Sigmoid colon (tissue), 7 donors: ENCODE measurements around the gene GRM7. TPM values are rescaled to one million over a fixed set of nuclear protein-coding genes. Genes with fewer than 3 reads are reported as not detected.

Source experiments
- DNase-seq: peaks from one replicate; pipeline ENCODE4 v3.0.0-alpha.2; 2019
- H3K27ac ChIP-seq, 4 donors: fragments of 200-600 bp; sonication (generic); one replicate each; pipeline ENCODE4 v1.5.1; 2016 to 2019; ENCODE audit warnings: mild to moderate bottlenecking in 1 of 4
- H3K27me3 ChIP-seq, 3 donors: fragments of 200-600 bp; sonication (generic); one replicate each; pipeline ENCODE4 v1.5.1; 2019; ENCODE audit warnings: mild to moderate bottlenecking in 1 of 3
- H3K36me3 ChIP-seq, 4 donors: fragments of 200-600 bp; sonication (generic); one replicate each; pipeline ENCODE4 v1.5.1; 2016 to 2019
- H3K4me1 ChIP-seq, 4 donors: fragments of 200-600 bp; sonication (generic); one replicate each; pipeline ENCODE4 v1.5.1; 2017 to 2019
- H3K4me3 ChIP-seq, 4 donors: fragments of 200-600 bp; sonication (generic); one replicate each; pipeline ENCODE4 v1.5.1; 2017 to 2019; ENCODE audit warnings: mild to moderate bottlenecking in 2 of 4, moderate library complexity in 1 of 4
- H3K9me3 ChIP-seq, 4 donors: fragments of 200-600 bp in 3 of 4; sonication (generic) in 3 of 4; one replicate each; pipeline versions ENCODE4 v1.5.1 to v1.6.1; 2013 to 2019
- EP300 ChIP-seq, 4 donors: sonication (generic); formaldehyde crosslinking; IDR thresholded peaks; one replicate each; pipeline ENCODE4 v1.6.1; 2017; ENCODE audit warnings: antibody characterized with exemption in 4 of 4
- POLR2A ChIP-seq, 2 donors: fragments of 450-650 bp; IDR thresholded peaks; one replicate each; pipeline ENCODE4 v1.6.1; 2016; ENCODE audit warnings: antibody characterized with exemption in 2 of 2, mild to moderate bottlenecking in 2 of 2, moderate library complexity in 2 of 2
- POLR2AphosphoS5 ChIP-seq, 4 donors: sonication (generic); formaldehyde crosslinking; IDR thresholded peaks; one replicate each; pipeline ENCODE4 v1.6.1; 2017; ENCODE audit warnings: antibody characterized with exemption in 4 of 4
- WGBS, 2 donors: extraction: QIAGEN DNeasy Blood & Tissue Kit; methylation state at CpG; one replicate each; pipeline ENCODE4 v1.1.7; 2013; 5-methylcytosine and 5-hydroxymethylcytosine counted together
- intact Hi-C: fragments of 100-400 bp; cut with DNase I; formaldehyde crosslinking; loops from one replicate; pipeline ENCODE4 v1.15.1; 2023
- polyA plus RNA-seq, 3 donors: library from polyadenylated mRNA; stranded (reverse); fragments of 200-250 nt; gene quantifications; one replicate each; pipeline ENCODE4 v1.2.3, GENCODE V29; 2013
- total RNA-seq, 4 donors: library from RNA; depleted of rRNA; stranded (reverse); fragments of >200 nt; gene quantifications; one replicate each; pipeline ENCODE4 v1.1.0, GENCODE V29; 2016
- TF ChIP-seq, protein P1 (sequence below), 4 experiments: fragments of 450-650 bp in 3 of 4; fragments of 200-600 bp in 1 of 4; IDR thresholded peaks; one replicate each; pipeline ENCODE4 v1.5.1; 2016 to 2019; ENCODE audit warnings: antibody characterized with exemption in 4 of 4, mild to moderate bottlenecking in 3 of 4, moderate library complexity in 2 of 4
- donor health status: healthy with polysubstance abuse.
- donor health status: Bipolar disorder and iron deficiency.
- donor health status: healthy.

GRM7 gene
- total and polyA plus RNA-seq, 7 donors: 0.09 to 0.71 (median 0.22) TPM; not detected in 3

DNA sequence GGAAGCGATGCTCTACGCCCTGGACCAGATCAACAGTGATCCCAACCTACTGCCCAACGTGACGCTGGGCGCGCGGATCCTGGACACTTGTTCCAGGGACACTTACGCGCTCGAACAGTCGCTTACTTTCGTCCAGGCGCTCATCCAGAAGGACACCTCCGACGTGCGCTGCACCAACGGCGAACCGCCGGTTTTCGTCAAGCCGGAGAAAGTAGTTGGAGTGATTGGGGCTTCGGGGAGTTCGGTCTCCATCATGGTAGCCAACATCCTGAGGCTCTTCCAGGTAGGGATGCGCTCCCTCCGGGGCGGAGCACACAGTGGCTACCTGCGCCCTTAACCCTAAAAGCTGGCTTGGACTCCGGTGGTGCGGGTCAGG lies 698 bp downstream of the GRM7 start:
- Histone ChIP-seq H3K27ac (no peak overlapping the region), H3K9me3 (no peaks in the 10 kb centered on the region), H3K36me3 (no peaks in the 10 kb centered on the region), H3K4me1 (peaks cover 0 to 25% (median 19%) of the 10 kb centered on the region in 4 donors), H3K4me3 (peak overlapping the region in 3 of 4 donors; percentile 21 to 44 (median 37)), H3K27me3 (peaks cover 4 to 56% (median 32%) of the 10 kb centered on the region in 3 donors)
- intact Hi-C loops: no loop called here
- WGBS, 2 donors: 4 to 24% methylated on average over 30 of the region's 30 CpGs
- no peak for DNase-seq
- TF ChIP-seq POLR2A (IDR thresholded peaks at IDR 0.05) (no peak), EP300 (IDR thresholded peaks at IDR 0.05) (no peak)

DNA sequence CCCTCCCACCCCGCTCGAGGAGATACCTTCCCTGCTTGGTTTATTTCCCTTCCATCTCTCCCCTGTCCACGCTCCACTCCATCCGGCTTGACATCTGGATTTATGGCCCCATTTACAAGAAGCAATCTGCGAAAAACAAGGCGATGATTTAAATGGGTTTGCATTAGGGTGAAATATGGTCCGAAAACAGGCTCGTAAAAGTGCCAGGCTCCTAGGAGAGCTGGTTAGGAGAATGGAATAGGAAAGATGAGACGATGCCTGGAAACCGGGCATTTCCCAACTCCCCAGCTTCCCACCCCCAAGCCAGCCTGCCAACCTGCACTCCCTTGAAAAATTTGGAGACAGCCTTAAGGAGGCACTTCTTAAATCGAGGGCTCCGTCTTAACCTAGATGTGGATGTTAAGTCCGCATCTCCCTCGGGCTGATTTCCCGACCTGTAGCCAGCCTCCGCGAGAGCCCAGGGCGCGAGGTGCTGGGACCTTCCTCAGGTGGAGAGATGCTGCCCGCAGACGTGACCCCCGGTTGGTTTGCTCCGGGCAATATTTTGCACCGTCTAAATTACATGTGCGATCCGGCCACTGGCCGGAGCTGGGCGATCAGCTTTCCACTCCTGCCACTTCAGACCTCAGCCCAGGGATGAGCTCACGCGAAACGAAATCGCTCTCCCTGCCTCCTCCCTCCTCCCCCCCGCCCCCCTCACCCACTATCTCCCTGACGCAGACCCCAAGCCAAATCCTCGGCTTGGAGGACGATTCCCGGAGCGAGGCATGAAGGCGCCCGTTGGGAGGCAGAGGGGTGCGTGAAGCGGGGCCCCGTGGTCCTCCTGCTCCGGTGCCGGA lies 1.3 kb downstream of the GRM7 start:
- no peaks in the 10 kb centered on the region for H3K9me3 ChIP-seq
- 4 to 12% methylated on average over 45 of the region's 45 CpGs for WGBS, 2 donors
- intact Hi-C loops: no loop called here
- H3K4me1 ChIP-seq: peaks cover 0 to 25% (median 19%) of the 10 kb centered on the region in 4 donors
- H3K36me3 ChIP-seq: no peaks in the 10 kb centered on the region
- DNase-seq: no peak
- no peak overlapping the region for H3K27ac ChIP-seq
- TF ChIP-seq EP300 (IDR thresholded peaks at IDR 0.05): no peak
- no peak for TF ChIP-seq POLR2AphosphoS5 (IDR thresholded peaks at IDR 0.05)
- TF ChIP-seq POLR2A (IDR thresholded peaks at IDR 0.05): no peak
- TF ChIP-seq, protein P1, sequence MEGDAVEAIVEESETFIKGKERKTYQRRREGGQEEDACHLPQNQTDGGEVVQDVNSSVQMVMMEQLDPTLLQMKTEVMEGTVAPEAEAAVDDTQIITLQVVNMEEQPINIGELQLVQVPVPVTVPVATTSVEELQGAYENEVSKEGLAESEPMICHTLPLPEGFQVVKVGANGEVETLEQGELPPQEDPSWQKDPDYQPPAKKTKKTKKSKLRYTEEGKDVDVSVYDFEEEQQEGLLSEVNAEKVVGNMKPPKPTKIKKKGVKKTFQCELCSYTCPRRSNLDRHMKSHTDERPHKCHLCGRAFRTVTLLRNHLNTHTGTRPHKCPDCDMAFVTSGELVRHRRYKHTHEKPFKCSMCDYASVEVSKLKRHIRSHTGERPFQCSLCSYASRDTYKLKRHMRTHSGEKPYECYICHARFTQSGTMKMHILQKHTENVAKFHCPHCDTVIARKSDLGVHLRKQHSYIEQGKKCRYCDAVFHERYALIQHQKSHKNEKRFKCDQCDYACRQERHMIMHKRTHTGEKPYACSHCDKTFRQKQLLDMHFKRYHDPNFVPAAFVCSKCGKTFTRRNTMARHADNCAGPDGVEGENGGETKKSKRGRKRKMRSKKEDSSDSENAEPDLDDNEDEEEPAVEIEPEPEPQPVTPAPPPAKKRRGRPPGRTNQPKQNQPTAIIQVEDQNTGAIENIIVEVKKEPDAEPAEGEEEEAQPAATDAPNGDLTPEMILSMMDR (IDR thresholded peaks at IDR 0.05): no peak
- peaks cover 4 to 56% (median 32%) of the 10 kb centered on the region in 3 donors for H3K27me3 ChIP-seq
- peak overlapping the region in 2 of 4 donors; percentile 37 to 44 for H3K4me3 ChIP-seq

DNA sequence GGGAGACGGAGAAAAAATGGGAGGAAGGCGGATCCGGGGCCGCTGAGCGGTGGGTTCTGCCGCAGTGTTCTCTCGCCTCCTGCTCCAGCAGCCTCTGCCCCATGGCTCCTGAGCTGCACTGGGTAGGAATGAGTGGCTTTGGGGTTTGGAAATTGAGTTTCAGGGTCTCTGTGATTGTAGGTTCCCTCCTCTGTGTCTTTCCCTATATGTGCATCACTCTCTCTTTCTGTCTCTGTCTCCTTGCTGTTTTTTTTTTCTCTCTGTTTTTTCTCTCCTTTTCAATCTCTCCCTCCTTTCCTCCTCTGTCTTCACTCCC lies 1.9 kb downstream of the GRM7 start:
- DNase-seq: no peak
- intact Hi-C loops: no loop called here
- H3K27ac ChIP-seq: no peak overlapping the region
- peak overlapping the region in 2 of 4 donors; percentile 15 to 44 for H3K4me3 ChIP-seq
- no peaks in the 10 kb centered on the region for H3K9me3 ChIP-seq
- peaks cover 4 to 56% (median 32%) of the 10 kb centered on the region in 3 donors for H3K27me3 ChIP-seq
- TF ChIP-seq, protein P1 (IDR thresholded peaks at IDR 0.05): no peak
- TF ChIP-seq POLR2AphosphoS5 (IDR thresholded peaks at IDR 0.05) (no peak), EP300 (IDR thresholded peaks at IDR 0.05) (no peak), POLR2A (IDR thresholded peaks at IDR 0.05) (no peak)
- 10 to 26% methylated on average over 7 of the region's 7 CpGs for WGBS, 2 donors
- H3K4me1 ChIP-seq: peaks cover 0 to 25% (median 19%) of the 10 kb centered on the region in 4 donors
- no peaks in the 10 kb centered on the region for H3K36me3 ChIP-seq

DNA sequence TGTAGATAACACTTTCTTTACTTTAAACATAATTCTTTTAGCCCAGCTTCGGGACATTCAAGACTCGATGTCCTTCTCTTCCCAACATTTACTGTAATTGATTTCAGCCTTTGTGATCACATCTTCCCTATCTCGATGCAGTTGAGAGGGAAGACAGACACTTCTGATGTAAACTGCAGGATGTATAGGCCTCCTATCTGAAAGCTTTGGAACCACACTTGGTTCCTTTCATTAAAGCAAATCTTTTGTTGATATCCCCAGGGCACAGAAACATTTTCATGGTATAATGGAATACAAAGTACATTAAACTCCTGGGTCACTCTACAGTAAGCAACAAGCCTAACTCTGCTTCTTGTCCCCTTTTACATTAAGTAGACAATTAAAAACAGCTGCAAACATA lies 6.4 kb downstream of the GRM7 start:
- H3K4me3 ChIP-seq: no peak overlapping the region
- H3K9me3 ChIP-seq: no peaks in the 10 kb centered on the region
- 84 to 85% methylated on average over 3 of the region's 3 CpGs for WGBS, 2 donors
- intact Hi-C loops: no loop called here
- peaks cover 0 to 7% (median 3%) of the 10 kb centered on the region in 4 donors for H3K4me1 ChIP-seq
- H3K27ac ChIP-seq: no peak overlapping the region
- DNase-seq: no peak
- TF ChIP-seq POLR2AphosphoS5 (IDR thresholded peaks at IDR 0.05): no peak
- TF ChIP-seq POLR2A (IDR thresholded peaks at IDR 0.05): no peak
- TF ChIP-seq EP300 (IDR thresholded peaks at IDR 0.05): no peak
- TF ChIP-seq, protein P1 (IDR thresholded peaks at IDR 0.05): no peak
- peaks cover 0 to 32% (median 14%) of the 10 kb centered on the region in 3 donors for H3K27me3 ChIP-seq
- no peaks in the 10 kb centered on the region for H3K36me3 ChIP-seq

DNA sequence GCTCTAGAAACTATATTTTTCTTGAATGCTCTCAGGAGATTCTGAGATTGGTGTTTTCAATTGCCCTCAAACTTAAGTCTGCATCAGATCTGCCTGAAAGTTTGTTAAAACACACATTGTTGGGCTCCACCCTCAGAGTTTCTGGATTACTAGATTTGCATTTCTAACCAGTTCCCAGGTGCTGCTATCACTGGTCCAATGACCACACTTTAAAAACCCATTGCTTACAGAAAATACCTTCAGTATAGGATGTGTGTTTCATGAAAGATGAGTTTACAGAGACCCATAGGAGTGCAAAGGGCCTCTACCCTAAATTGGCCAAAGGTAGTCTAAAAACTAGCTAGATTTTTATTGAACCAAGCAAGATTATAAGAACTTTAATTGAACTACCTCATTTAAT lies 17.8 kb downstream of the GRM7 start:
- no peaks in the 10 kb centered on the region for H3K4me1 ChIP-seq
- no peaks in the 10 kb centered on the region for H3K9me3 ChIP-seq
- no peak for TF ChIP-seq POLR2AphosphoS5 (IDR thresholded peaks at IDR 0.05)
- TF ChIP-seq EP300 (IDR thresholded peaks at IDR 0.05): no peak
- no peak for TF ChIP-seq POLR2A (IDR thresholded peaks at IDR 0.05)
- TF ChIP-seq, protein P1 (IDR thresholded peaks at IDR 0.05): no peak
- no peak for DNase-seq
- no peak overlapping the region for H3K4me3 ChIP-seq
- intact Hi-C loops: no loop called here
- no peak overlapping the region for H3K27ac ChIP-seq
- no peaks in the 10 kb centered on the region for H3K27me3 ChIP-seq
- no peaks in the 10 kb centered on the region for H3K36me3 ChIP-seq
